ENCODE data around the gene AUP1. TPM values are rescaled to one million over a fixed set of nuclear protein-coding genes. Genes with fewer than 3 reads are reported as not detected.

AUP1 gene
- total RNA-seq, 1 experiment from 2014 or later: 91.5 TPM

- Histone ChIP-seq H3K23me2 (ENCODE audit: insufficient read length, low read depth, low read length, poor library complexity, severe bottlenecking) (peaks cover 41% of the 10 kb centered on the region), H3K27me3 (ENCODE audit: insufficient read depth, low read length) (peaks cover 80% of the 10 kb centered on the region), H4K91ac (ENCODE audit: insufficient read length, low read depth, low read length) (no peak overlapping the region), H2BK15ac (ENCODE audit: low read depth, low read length) (no peak overlapping the region), H2BK120ac (ENCODE audit: low read depth, low read length, poor library complexity, severe bottlenecking) (no peak overlapping the region), H3K18ac (ENCODE audit: insufficient read length, low read depth, low read length) (no peak overlapping the region), H2BK5ac (ENCODE audit: insufficient read length, low read length) (no peak overlapping the region), H2AFZ (ENCODE audit: low read length) (no peak overlapping the region), H3K27ac (ENCODE audit: insufficient read length, low read depth, low read length) (no peak overlapping the region), H3K79me2 (ENCODE audit: insufficient read depth, low read length) (no peaks in the 10 kb centered on the region), H3K56ac (ENCODE audit: insufficient read length, low read depth, low read length) (no peak overlapping the region), H3K9me3 (ENCODE audit: control insufficient read depth, low read depth, low read length) (no peaks in the 10 kb centered on the region), H4K8ac (replicated peaks; ENCODE audit: insufficient read length, low read depth, low read length) (no peak overlapping the region), H3K4ac (ENCODE audit: low read depth, low read length) (no peak overlapping the region), H2BK12ac (ENCODE audit: insufficient read length, low read depth, low read length) (no peak overlapping the region), H4K5ac (ENCODE audit: insufficient read length, low read depth, low read length) (no peak overlapping the region), H3T11ph (ENCODE audit: low read length) (no peak overlapping the region), H2AK5ac (ENCODE audit: insufficient read length, low read length) (no peak overlapping the region), H3K4me2 (ENCODE audit: insufficient read depth, insufficient read length, low read length) (peak overlapping the region; percentile 54), H3K9ac (ENCODE audit: extremely low read depth, insufficient read length, low read length) (no peak overlapping the region), H3K79me1 (ENCODE audit: insufficient read depth, low read depth, low read length, poor library complexity, severe bottlenecking) (no peaks in the 10 kb centered on the region), H3K14ac (ENCODE audit: insufficient read depth, low read length) (no peak overlapping the region), H3K23ac (ENCODE audit: insufficient read length, low read depth, low read length) (no peak overlapping the region), H4K20me1 (ENCODE audit: control insufficient read depth, insufficient read depth, insufficient read length) (no peaks in the 10 kb centered on the region), H3K4me1 (ENCODE audit: insufficient read depth, low read length) (peaks cover 4% of the 10 kb centered on the region; the same call in 1 of the 2 replicates), H2BK20ac (ENCODE audit: low read depth, low read length, poor library complexity, severe bottlenecking) (no peak overlapping the region)
- no peak for TF ChIP-seq CTCF (conservative IDR thresholded peaks at IDR 0.05)
- Mint-ChIP-seq H3K4me1 (peaks cover 59 to 71% of the 10 kb centered on the region in 2 experiments), H3K27me3 (ENCODE audit: low read depth) (peaks cover 87% of the 10 kb centered on the region), H3K27ac (no peak overlapping the region), H3K4me3 (peak overlapping the region; percentile 72 to 85), H3K36me3 (ENCODE audit: insufficient read depth in 1 of 3, low read depth in 3 of 3) (peaks cover 24 to 33% (median 26%) of the 10 kb centered on the region in 3 experiments), H3K9me3 (peaks cover 2 to 5% of the 10 kb centered on the region in 2 experiments; a peak in 4 of 5 replicates)
- WGBS (ENCODE audit: extremely low coverage, insufficient read length, low lambda C conversion rate): no CpG with 5 or more reads among the region's 32 CpGs
- DNase-seq: no peak
Measured at GRCh38 chr2:74502147-74502719, 27.3 kb downstream of the AUP1 start.

Data from H9 (cell line).